ENCODE measurements around the gene IL2RA.

The IL2RA gene

GRCh38 chr10:6068422-6068821 is 6.3 kb upstream of the IL2RA start:
- Histone ChIP-seq H3K9me3 (ENCODE audit: insufficient read depth, low read length) (no peaks in the 10 kb centered on the region), H3K79me2 (ENCODE audit: insufficient read depth, low read length) (no peaks in the 10 kb centered on the region), H3K4me2 (ENCODE audit: low read depth, low read length, poor library complexity, severe bottlenecking) (peak overlapping the region; percentile 36), H3K9me2 (replicated peaks; ENCODE audit: insufficient read depth, low read length) (no peaks in the 10 kb centered on the region), H4K20me1 (ENCODE audit: low read depth, low read length) (no peaks in the 10 kb centered on the region), H2AFZ (ENCODE audit: low read depth, low read length, severe bottlenecking) (no peak overlapping the region), H3K27me3 (ENCODE audit: low read length) (no peaks in the 10 kb centered on the region), H3K27ac (ENCODE audit: low read depth, low read length) (peak overlapping the region; percentile 61), H3K36me3 (ENCODE audit: low read length) (no peaks in the 10 kb centered on the region), H3K9ac (ENCODE audit: low read length) (no peak overlapping the region), H3F3A (ENCODE audit: insufficient read depth) (peaks cover 13% of the 10 kb centered on the region; the same call in 1 of the 2 replicates), H3K4me3 (ENCODE audit: insufficient read depth, low read length, poor library complexity, severe bottlenecking) (no peak overlapping the region)
- TF ChIP-seq, protein P1, sequence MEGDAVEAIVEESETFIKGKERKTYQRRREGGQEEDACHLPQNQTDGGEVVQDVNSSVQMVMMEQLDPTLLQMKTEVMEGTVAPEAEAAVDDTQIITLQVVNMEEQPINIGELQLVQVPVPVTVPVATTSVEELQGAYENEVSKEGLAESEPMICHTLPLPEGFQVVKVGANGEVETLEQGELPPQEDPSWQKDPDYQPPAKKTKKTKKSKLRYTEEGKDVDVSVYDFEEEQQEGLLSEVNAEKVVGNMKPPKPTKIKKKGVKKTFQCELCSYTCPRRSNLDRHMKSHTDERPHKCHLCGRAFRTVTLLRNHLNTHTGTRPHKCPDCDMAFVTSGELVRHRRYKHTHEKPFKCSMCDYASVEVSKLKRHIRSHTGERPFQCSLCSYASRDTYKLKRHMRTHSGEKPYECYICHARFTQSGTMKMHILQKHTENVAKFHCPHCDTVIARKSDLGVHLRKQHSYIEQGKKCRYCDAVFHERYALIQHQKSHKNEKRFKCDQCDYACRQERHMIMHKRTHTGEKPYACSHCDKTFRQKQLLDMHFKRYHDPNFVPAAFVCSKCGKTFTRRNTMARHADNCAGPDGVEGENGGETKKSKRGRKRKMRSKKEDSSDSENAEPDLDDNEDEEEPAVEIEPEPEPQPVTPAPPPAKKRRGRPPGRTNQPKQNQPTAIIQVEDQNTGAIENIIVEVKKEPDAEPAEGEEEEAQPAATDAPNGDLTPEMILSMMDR (IDR thresholded peaks at IDR 0.05; ENCODE audit: insufficient read depth, low read length, poor library complexity, severe bottlenecking) = no peak
- TF ChIP-seq EZH2phosphoT487 (conservative IDR thresholded peaks at IDR 0.05; ENCODE audit: low read length) = no peak

DNA sequence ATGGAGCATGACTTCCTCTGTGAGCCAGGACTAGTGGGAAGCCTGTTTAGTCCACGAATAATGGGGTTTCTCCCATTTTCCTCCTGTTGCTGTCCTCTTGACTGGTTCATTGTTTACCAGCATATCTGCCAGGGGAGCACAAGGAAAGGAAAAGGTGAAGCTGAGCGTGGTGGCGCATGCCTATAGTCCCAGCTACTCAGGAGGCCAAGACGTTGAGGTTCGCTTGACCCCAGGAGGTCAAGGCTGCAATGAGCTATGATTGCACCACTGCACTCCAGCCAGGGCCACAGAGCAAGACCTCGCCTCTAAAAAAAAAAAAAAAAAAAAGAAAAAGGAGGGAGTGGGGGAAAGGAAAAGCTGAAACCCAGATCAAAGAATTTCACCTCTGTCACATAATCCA is 5.8 kb upstream of the IL2RA start:
- Histone ChIP-seq H4K20me1 (ENCODE audit: low read depth, low read length) (no peaks in the 10 kb centered on the region), H3K79me2 (ENCODE audit: insufficient read depth, low read length) (no peaks in the 10 kb centered on the region), H3K4me2 (ENCODE audit: low read depth, low read length, poor library complexity, severe bottlenecking) (no peak overlapping the region), H3F3A (ENCODE audit: insufficient read depth) (peaks cover 13% of the 10 kb centered on the region; the same call in 1 of the 2 replicates), H3K9ac (ENCODE audit: low read length) (no peak overlapping the region), H3K4me3 (ENCODE audit: insufficient read depth, low read length, poor library complexity, severe bottlenecking) (no peak overlapping the region), H3K9me2 (replicated peaks; ENCODE audit: insufficient read depth, low read length) (no peaks in the 10 kb centered on the region), H3K9me3 (ENCODE audit: insufficient read depth, low read length) (no peaks in the 10 kb centered on the region), H3K27me3 (ENCODE audit: low read length) (no peaks in the 10 kb centered on the region), H3K36me3 (ENCODE audit: low read length) (no peaks in the 10 kb centered on the region), H3K27ac (ENCODE audit: low read depth, low read length) (no peak overlapping the region), H2AFZ (ENCODE audit: low read depth, low read length, severe bottlenecking) (no peak overlapping the region)
- TF ChIP-seq EZH2phosphoT487 (conservative IDR thresholded peaks at IDR 0.05; ENCODE audit: low read length) = no peak
- TF ChIP-seq, protein P1 (IDR thresholded peaks at IDR 0.05; ENCODE audit: insufficient read depth, low read length, poor library complexity, severe bottlenecking) = no peak

DNA sequence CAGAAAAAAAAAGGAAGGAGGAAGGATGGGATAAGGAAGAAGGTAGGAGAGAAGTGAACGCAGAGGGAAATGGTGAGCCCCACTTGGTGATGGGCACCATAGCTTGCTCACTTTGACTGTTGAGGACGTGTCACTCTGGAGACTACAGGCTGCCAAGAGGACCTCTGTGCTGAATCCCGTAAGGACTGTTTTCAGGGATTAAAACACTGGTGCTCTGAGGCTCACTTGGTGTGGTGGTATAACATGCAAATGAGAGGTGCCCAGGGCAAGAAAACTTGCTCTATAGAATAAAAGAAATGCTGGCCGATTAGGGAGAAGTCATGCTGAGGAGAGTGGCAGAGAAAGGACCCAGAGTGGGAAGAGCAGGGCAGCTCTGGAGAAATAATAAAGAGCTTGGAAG is 5.3 kb upstream of the IL2RA start:
- no peak overlapping the region for H3K4me2 ChIP-seq (ENCODE audit: low read depth, low read length, poor library complexity, severe bottlenecking)
- no peaks in the 10 kb centered on the region for H3K9me3 ChIP-seq (ENCODE audit: insufficient read depth, low read length)
- no peak overlapping the region for H3K27ac ChIP-seq (ENCODE audit: low read depth, low read length)
- no peak for TF ChIP-seq EZH2phosphoT487 (conservative IDR thresholded peaks at IDR 0.05; ENCODE audit: low read length)
- TF ChIP-seq, protein P1 (IDR thresholded peaks at IDR 0.05; ENCODE audit: insufficient read depth, low read length, poor library complexity, severe bottlenecking) = no peak
- no peaks in the 10 kb centered on the region for H3K9me2 ChIP-seq (replicated peaks; ENCODE audit: insufficient read depth, low read length)
- no peaks in the 10 kb centered on the region for H4K20me1 ChIP-seq (ENCODE audit: low read depth, low read length)
- H2AFZ ChIP-seq (ENCODE audit: low read depth, low read length, severe bottlenecking) = no peak overlapping the region
- no peak overlapping the region for H3K4me3 ChIP-seq (ENCODE audit: insufficient read depth, low read length, poor library complexity, severe bottlenecking)
- no peaks in the 10 kb centered on the region for H3K36me3 ChIP-seq (ENCODE audit: low read length)
- H3F3A ChIP-seq (ENCODE audit: insufficient read depth) = peaks cover 13% of the 10 kb centered on the region
- no peak overlapping the region for H3K9ac ChIP-seq (ENCODE audit: low read length)
- H3K27me3 ChIP-seq (ENCODE audit: low read length) = no peaks in the 10 kb centered on the region
- no peaks in the 10 kb centered on the region for H3K79me2 ChIP-seq (ENCODE audit: insufficient read depth, low read length)
